OCI-M2 (cell line): Measurements from ENCODE around the gene AOPEP.
"Not testable (repeated sequence)": the region's sequence is repeated elsewhere in the genome, so short reads cannot be mapped to it uniquely, and the experiment has no call there.

ENCODE experiments used
- DNase-seq: peaks from one replicate; lab custom pipeline; 2025; ENCODE audit not compliant: unreplicated experiment; lab: John Stamatoyannopoulos, UW

AOPEP gene

DNA sequence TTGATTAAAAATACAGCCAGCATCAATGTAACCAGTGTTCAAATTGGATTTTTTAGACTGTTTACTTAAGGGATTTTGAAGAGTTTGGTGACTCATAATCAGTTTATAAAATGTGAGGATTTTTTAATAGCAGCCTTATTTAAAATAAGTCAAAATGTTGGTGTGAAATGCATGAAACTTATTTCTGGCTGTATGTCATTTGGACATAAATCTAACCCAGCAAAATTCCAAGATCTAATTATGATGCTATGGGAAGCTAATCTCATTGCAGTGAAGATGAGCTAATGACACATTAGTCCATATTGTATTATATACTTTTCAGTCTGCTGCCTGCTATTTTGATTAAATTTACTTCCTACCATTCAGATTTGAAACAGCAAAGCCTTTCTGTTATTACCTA, 140.3 kb downstream of the AOPEP start:
- no peak for DNase-seq

DNA sequence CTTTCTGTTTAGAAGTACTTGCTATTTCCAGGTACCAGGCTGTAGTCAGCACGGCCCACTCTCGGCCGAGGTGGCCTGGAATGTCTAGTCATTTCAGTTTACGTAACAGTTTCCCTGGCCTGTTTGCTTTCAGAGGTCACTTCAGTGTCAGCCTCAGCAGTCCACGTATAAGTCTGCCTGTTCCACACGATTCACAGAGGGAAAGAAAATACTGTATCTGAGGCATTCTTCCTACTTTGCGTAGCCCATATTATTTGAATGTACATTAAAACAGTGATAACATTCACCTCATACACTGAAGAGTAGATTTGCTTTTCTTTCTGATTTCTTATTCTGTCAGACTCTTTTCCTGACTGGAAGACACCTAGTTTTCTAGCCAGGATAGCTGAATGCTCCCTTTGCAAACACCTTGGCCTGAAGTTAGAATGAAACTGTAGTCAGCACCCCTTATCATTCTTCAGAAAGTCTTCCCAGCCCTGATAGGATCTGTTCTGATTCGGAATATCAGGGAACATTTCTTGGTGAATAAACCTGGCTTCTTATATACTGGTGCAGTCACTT, 140.9 kb downstream of the AOPEP start:
- DNase-seq, result no peak

DNA sequence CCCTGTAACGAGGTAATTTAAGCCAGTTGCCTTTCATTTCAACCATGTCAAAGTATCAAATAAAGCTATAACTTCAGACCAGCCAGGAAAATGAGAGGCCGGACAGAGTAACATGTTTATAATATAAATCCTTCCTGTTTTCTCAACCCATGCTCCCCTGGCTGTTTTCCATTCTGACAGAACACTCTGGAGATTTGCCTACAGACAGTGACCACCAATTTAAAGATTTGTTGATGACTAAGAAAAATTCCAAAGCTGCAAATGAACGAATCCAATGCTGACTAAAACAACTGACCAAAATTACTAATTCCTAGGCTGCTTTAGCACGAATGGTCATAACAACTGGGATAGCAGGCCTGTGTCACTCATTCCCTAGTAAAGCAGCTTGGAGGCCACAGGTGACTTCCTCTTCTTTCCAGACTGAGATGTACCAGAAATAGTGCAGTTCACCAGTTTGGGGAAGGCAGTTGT, 141.4 kb downstream of the AOPEP start:
- DNase-seq, result no peak

DNA sequence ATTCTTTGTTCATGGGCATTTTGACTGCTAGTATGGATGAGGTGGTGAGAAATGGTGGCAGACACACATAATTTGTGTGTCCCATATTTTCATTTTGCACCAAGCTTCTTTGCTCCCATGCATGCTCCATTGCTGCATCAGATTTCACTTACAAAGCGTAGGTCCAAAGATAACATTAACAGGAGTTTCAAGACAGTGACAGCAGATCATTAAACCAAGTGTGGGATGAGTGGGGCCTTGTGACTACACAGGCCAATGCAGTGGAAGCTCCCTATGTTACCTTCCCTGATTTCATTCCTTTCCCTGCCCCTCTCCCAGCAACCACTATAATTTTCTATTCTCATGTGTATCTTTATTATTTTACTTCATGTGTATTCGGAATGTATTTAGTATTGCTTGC, 142.0 kb downstream of the AOPEP start:
- no peak for DNase-seq

DNA sequence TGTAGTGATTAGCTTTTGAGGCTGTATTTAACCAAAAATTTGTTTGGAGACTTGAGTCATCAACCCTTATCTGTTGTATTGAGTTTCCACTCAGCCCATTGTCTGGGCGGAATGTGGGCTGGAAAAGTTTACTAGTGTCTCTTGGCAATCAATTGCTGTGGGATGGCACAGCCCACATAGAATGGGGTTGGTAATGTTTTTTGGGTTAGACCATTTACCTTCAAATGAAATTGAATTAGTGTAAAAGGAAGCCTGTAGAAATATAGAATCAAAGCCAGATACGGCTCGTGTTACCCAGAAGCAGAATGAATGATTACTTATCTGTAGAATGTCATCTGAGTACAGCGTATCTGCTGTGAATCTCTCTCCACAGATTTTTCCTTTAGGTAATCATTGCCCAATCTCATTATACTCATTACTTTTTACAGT, 142.9 kb downstream of the AOPEP start:
- DNase-seq, result no peak

DNA sequence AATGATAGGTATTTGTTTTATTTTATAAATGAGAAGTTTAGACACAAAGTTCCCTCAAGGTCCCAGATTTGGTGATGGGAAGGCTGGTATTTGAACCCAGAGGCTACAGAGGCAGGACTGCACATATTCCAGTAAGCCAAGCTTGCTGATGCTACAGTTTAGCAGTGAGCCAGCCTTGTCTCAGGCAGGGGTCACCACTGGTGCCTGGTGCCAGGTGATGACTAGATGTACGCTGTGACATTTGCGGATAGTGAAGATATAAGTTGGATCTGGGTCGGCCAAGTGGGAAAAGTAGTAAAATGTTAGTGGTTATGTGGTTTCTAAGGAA, 143.9 kb downstream of the AOPEP start:
- no peak for DNase-seq

DNA sequence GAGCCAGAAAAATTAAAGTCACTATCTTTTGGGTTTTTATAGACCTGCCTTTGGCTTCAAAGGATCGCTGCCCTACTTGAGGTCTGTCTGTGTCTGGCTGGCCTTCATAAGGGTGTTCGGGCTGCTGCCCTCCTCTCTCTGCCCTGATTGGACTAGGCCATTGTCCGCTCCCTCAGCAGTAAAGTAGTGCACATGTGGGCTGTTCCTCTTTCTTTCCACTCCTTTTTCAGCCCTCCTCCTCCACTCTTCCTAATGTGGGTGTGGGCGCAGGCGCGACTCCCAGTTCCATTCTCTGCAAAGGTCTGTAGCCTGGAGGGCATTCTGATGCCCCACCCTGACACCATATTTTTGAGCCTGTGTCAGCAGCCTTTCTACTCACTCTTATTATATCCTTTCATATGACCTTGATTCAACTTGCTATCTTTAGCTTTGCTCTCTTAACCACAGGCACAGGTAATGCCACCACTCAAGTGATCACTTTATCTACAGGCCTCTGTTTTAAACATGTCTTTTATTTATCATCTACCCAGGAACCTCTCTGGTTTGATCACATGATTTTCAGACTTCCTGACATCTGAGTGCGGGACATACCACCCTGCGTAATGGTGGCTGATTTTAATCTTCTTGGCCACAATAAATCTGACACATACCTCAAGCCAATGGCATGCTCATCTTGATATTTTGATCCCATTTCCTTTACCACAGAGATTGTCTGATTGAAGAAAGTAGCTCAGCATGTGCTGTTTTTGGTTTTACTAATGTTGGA, 144.5 kb downstream of the AOPEP start:
- DNase-seq, result no peak

DNA sequence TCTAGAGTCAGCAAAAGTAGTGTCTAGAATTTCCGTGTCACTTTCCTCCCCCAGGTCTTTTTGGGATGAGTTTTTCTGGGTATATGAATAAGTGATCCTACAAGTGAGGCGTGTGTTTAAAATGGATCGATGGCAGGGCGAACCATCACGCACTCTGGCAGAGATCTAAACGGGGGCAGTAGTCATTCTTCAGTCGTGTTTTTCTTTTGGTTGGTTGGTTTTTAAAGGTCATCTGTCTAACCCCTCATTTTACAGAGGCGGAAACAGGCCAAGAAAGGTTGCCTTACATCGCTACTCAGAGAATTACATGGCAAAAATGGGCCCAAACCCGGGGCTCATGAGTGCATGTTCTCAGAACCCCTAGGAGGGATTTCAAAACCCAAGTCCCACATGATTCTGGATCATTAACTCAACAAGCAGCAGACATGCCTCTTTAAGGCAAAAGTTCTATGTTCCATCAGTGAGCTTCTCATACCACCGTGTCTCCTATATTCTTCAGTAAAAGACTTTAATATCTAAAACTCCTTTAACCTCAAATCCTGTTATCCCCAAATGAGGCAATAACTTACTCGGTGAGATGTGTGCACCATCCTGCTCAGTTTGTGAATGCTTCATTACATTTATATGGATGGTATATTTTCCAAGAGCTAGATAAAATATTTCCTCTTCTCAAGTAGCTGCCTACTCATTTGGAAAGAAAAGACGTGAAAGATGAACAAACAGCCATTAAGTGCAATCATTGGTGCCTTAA, 145.8 kb downstream of the AOPEP start:
- no peak for DNase-seq

DNA sequence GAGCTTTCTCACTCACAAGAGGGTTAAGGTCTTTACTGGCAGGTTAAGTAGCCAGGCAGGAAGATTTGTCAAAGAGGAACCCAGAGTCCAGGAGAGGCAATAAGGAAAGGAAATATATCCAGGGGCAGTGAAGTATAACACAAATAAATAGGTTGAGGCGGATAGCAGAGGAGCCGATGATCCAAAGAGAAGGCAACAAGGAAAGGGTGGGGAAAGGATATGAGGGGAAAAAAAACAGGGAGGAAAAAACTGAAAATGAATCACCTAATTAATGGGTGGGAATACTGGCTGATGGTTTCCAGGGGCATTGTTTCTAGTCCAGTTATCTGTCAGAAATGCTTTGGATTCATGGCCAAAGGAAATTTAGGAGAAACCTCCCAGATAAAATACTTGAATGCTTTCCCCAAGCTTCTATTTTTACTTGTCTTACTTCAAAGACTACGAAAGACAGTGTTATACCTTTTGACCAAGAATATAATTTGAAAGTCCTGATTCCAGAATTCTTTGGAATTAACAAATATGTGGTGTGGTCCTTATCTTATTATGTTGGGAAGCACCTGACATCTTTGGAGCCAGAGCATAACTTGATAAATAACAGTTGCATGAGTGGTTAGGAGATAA, 146.5 kb downstream of the AOPEP start:
- DNase-seq, result no peak

DNA sequence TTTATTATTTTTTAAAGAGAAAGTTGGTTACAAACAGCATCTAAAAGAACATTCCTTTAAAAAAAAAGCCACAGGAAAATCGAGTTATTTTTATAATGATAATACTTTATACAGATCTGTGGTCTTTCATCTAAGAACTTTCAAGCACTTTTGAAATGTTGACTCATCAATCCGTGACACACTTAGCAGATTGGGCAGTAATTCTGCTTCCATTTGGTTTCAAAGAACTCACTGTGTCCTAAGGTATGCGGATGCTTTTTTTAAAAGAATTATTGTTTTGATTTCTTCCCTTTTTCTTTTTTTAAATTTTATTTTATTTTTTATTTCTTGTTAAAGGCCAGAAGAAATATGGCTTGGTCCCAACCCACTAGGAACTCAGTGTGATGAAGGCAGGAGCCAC, 147.8 kb downstream of the AOPEP start:
- DNase-seq, result no peak

DNA sequence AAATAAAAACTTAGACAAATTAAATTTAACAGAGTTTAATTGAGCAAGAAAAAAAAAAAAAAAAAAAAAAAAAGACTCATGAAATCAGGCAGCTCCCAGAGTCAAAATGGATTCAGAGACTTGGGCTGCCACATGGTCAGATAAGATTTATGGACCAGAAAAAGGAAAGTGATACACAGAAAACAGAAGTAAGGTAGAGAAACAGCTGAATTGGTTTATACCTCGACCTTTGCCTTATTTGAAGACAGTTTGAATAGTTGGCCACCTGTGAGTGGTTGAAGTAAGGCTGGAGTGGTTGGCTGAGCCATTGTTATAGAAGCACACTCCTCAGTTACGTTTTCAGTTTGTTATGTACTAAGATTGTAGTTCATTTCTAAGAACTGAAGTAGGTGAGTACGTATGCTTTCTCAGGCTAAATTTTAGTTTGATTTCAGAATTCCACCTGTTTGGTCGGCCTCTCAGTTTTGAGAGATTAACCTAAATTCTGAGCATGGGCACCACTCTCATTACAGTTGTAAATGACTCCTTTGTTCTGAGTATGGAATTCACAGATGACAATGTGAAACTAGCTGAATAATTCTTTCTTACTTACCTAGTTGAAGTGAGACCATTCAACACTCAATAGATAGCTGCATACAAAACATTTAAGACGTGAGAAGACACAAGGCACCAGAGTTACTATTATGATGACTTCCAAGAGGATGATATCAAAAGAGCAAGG, 149.0 kb downstream of the AOPEP start:
- DNase-seq, result no peak

DNA sequence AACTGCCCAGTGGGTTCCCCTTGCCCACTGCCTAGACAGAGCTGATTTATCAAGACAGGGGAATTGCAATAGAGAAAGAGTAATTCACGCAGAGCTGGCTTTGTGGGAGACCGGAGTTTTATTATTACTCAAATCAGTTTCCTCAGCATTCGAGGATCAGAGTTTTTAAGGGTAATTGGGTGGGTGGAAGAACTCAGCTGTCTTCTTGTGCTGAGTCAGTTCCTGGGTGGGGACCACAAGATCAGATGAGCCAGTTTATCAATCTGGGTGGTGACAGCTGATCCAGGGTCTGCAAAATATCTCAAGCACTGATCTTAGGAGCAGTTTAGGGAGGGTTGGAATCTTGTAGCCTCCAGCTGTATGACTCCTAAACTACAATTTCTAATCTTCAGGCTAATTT, 152.3 kb downstream of the AOPEP start:
- not testable (repeated sequence) for DNase-seq

DNA sequence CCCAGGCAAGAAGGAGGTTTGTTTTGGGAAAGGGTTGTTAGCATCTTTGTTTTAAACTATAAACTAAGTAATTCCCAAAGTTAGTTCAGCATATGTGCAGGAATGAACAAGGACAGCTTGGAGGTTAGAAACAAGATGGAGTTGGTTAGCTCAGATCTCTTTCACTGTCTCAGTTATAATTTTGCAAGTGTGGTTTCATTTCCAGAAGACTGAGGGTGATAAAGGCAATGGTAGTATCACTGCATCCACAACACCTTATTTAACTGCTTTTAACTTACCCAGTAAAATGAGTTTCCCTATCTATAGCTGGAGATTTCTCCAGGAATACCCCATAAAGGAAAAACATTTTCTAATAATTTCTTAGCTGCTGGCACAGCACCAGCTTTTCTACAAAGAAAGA, 152.7 kb downstream of the AOPEP start:
- no peak for DNase-seq

DNA sequence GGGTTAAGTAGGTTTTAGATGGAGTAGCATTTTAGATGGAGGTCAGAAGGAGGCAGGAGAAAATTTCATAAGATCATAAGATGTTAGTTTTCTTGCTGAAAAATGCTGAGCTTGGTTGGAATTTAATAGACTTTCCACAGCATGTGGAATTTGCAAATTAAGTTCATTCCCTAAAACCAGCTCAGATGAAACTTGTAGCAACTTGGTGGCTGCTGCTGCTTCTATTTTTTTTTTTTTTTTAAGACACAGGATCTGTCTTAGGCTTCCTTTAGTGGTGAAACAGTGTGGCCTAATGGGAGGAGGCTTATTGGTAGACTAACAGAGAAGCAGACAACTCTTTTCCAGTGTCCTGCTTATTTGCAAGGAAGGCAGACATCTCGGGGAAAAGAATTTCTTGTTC, 154.5 kb downstream of the AOPEP start:
- DNase-seq, result no peak

DNA sequence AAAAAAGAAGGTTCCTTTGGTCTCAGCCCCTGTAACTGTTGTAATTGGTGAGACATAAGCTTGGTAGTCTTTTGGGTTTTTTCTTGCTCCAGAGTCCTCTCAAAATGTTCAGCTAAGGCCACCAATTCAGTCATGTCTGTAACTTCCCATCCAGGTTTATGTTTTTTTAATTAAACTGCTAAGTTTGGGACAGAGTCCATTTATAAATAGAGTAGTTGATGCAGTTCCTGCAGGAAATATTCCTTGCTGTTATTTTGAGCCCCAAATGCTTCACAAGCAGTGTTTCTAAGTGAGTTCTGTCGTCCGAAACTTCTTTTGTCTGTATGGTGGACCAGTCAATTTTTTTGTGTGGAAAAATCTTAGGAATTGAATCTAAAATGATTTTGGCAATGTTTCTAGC, 155.0 kb downstream of the AOPEP start:
- no peak for DNase-seq

DNA sequence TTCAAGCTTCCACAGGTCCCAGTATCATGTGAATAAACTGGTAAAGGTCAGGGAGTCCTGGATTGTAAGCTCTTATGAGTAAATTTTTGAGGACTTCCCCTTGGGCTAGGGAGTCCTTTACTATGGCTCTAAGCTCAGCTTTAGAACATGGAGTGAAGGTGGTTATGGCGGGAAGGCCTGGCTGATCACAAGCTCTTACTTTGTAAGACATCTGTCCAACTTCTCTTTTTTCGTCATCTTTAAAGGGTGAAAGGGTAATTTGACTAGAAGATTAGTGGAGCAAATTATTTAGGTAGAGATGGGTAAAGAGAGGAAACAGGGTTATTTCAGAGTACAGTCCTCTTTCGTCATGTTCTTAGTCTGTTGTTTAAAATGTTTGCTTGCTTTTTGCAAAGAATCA, 155.4 kb downstream of the AOPEP start:
- DNase-seq, result no peak

DNA sequence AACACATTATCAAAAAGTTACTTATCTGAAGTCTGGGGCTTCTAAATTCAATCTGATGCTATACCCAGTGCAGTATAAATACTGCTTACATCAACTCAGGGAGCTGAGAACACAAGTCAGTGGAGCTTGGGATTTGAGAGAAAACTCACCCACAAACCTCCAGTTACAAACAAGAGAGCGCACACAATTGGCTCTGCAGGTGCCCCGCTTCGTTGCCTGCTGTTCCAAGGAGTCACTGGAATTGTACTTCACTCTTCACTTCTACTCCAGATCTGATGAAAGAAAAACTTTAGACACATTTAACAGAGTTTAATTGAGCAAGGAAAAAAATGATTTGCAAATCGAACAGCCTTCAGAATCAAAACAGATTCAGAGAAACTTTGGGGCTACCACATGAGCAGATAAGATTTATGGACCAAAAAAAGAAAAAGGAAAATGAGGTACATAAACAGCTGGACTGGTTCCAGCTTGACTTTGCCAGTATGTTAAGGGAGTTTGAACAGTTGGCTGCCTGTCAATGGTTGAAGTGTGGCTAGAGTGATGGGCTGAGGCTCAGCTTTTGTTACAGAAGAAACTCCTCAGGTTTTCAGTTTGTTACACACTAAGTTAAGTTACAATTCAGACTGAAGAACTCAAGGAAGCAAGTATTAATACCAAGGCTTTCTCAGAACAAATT, 156.6 kb downstream of the AOPEP start:
- DNase-seq, result no peak

DNA sequence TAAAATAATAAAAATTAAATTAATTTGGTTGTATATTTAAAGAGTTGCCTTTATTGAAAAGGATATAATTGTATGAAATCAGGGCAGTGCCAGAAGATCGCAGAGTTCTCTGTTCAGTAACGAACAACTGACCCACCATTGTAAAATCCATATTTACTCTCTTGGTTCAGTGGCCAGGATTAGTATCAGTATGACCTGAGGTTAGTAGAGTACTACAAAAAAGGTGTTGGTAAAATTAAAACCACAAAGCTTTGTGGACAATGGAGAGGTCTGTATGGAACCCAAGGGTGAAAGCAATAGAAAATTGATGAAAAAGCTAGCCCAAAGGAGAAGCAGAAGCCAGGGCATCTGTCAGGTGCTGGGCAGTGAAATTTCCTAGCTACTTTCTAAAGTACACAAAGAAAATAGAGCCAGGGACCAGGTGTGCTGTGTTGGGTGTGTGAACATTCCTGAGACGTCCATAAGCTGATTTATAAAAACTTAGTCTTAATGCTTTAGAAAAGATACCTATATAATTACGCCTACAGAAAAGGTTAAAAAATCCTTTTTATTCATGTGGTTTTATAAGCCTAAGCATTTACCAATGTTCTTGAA, 159.5 kb downstream of the AOPEP start:
- no peak for DNase-seq

DNA sequence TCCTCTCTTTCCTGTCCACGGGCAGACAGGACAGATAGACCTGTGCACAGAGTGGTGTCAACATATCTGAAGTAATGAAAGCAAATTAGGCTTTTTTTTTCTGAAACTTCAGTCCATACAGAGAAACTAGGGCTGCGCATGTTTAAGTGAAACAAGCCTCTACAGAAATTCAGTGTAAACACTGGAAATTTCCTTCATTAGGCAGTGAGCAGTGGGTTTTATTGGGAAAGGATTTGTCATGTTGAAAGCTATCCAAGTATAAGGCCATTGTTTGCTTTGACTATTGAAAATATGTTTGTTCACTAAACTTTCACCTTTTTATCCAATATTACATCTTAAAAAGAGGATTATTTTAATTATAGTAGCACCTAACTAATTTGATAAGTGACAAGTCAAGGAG, 161.2 kb downstream of the AOPEP start:
- no peak for DNase-seq

DNA sequence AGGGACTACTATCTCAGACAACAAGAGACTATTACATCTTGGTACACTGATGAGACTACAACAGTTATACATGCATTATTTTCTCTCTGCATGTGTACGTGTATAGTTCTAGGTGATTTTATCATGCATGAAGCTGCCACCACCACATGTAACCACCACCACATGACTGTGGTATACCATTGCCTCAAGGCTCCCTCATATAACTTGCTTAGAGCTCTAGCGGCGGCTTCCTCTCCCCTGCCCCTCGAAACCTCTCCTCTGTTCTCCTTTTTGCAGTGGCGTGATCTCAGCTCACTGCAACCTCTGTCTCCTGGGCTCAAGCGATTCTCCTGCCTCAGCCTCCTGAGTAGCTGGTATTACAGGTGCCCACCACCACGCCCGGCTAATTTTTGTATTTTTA, 162.3 kb downstream of the AOPEP start:
- DNase-seq, result no peak
